ENCODE results near the gene PACSIN2. TPM values are rescaled to one million over a fixed set of nuclear protein-coding genes. Genes with fewer than 3 reads are reported as not detected.

PACSIN2 gene
- total RNA-seq, 3 donors from 2014 or later (not counting 1 experiment from before 2014, with no cell fraction given), result 37.1 to 48.5 (median 47.6) TPM

DNA sequence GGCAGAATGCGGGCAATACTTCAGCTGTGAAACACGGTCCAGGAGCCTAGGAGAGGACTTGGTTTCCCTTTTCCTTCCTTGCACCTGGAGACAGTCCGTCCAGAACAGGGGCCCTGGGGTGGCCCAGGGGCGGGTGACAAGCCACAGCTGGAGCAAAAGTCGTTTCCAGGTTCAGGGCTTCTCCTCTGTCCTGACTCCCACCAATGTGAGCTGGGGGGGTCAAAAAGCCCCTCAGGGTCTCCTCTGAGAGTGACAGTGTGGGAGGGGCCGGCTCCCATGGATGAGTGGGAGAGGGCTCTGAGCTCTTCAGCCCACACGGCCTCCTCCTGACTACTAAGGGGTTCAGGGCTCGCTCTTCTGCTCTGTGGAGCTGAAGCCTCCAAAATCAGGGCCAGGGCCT is 137.8 kb downstream of the PACSIN2 start:
- ATAC-seq (no peak), DNase-seq (no peak)
- Histone ChIP-seq H3K36me3 (ENCODE audit: control insufficient read depth, insufficient read depth, low read length) (peaks cover 64% of the 10 kb centered on the region), H3K9me3 (ENCODE audit: control insufficient read depth, insufficient read depth, low read length) (no peaks in the 10 kb centered on the region), H3K27me3 (ENCODE audit: control insufficient read depth, insufficient read depth, low read length) (no peaks in the 10 kb centered on the region), H3K4me1 (ENCODE audit: control insufficient read depth, insufficient read depth, low read length) (no peaks in the 10 kb centered on the region), H3K4me3 (ENCODE audit: low read length) (no peak overlapping the region), H3K27ac (ENCODE audit: low read length) (no peak overlapping the region)
- Mint-ChIP-seq H3K27ac (no peak overlapping the region), H3K4me1 (peaks cover 0 to 4% of the 10 kb centered on the region in 2 donors), H3K27me3 (ENCODE audit: low read depth in 2 of 2) (no peaks in the 10 kb centered on the region), H3K9me3 (no peaks in the 10 kb centered on the region), H3K4me3 (no peak overlapping the region), H3K36me3 (no peaks in the 10 kb centered on the region)
- TF ChIP-seq, protein P1, sequence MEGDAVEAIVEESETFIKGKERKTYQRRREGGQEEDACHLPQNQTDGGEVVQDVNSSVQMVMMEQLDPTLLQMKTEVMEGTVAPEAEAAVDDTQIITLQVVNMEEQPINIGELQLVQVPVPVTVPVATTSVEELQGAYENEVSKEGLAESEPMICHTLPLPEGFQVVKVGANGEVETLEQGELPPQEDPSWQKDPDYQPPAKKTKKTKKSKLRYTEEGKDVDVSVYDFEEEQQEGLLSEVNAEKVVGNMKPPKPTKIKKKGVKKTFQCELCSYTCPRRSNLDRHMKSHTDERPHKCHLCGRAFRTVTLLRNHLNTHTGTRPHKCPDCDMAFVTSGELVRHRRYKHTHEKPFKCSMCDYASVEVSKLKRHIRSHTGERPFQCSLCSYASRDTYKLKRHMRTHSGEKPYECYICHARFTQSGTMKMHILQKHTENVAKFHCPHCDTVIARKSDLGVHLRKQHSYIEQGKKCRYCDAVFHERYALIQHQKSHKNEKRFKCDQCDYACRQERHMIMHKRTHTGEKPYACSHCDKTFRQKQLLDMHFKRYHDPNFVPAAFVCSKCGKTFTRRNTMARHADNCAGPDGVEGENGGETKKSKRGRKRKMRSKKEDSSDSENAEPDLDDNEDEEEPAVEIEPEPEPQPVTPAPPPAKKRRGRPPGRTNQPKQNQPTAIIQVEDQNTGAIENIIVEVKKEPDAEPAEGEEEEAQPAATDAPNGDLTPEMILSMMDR (IDR thresholded peaks at IDR 0.05), result no peak
- intact Hi-C loops (cut with micrococcal nuclease), result no loop called here
- WGBS (ENCODE audit: insufficient coverage), result 88% methylated on average over 8 of the region's 8 CpGs

- ATAC-seq (no peak), DNase-seq (no peak)
- Histone ChIP-seq H3K4me3 (ENCODE audit: low read length) (no peak overlapping the region), H3K9me3 (ENCODE audit: control insufficient read depth, insufficient read depth, low read length) (no peaks in the 10 kb centered on the region), H3K27me3 (ENCODE audit: control insufficient read depth, insufficient read depth, low read length) (no peaks in the 10 kb centered on the region), H3K4me1 (ENCODE audit: control insufficient read depth, insufficient read depth, low read length) (no peaks in the 10 kb centered on the region), H3K36me3 (ENCODE audit: control insufficient read depth, insufficient read depth, low read length) (peaks cover 60% of the 10 kb centered on the region), H3K27ac (ENCODE audit: low read length) (no peak overlapping the region)
- Mint-ChIP-seq H3K27ac (no peak overlapping the region), H3K36me3 (no peaks in the 10 kb centered on the region), H3K4me3 (no peak overlapping the region), H3K27me3 (ENCODE audit: low read depth in 2 of 2) (no peaks in the 10 kb centered on the region), H3K9me3 (no peaks in the 10 kb centered on the region), H3K4me1 (peaks cover 0 to 4% of the 10 kb centered on the region in 2 donors)
- intact Hi-C loops (cut with micrococcal nuclease), result no loop called here
- TF ChIP-seq, protein P1 (IDR thresholded peaks at IDR 0.05), result no peak
- 95% methylated on average over 17 of the region's 17 CpGs for WGBS (ENCODE audit: insufficient coverage)
Measured at GRCh38 chr22:42876041-42876440, 138.9 kb downstream of the PACSIN2 start.

- TF ChIP-seq, protein P1 (IDR thresholded peaks at IDR 0.05), result no peak
- Mint-ChIP-seq H3K36me3 (no peaks in the 10 kb centered on the region), H3K27me3 (ENCODE audit: low read depth in 2 of 2) (no peaks in the 10 kb centered on the region), H3K4me1 (peaks cover 0 to 4% of the 10 kb centered on the region in 2 donors), H3K27ac (no peak overlapping the region), H3K4me3 (no peak overlapping the region), H3K9me3 (no peaks in the 10 kb centered on the region)
- ATAC-seq (no peak), DNase-seq (no peak)
- Histone ChIP-seq H3K36me3 (ENCODE audit: control insufficient read depth, insufficient read depth, low read length) (peaks cover 48% of the 10 kb centered on the region), H3K4me1 (ENCODE audit: control insufficient read depth, insufficient read depth, low read length) (no peaks in the 10 kb centered on the region), H3K9me3 (ENCODE audit: control insufficient read depth, insufficient read depth, low read length) (no peaks in the 10 kb centered on the region), H3K4me3 (ENCODE audit: low read length) (no peak overlapping the region), H3K27me3 (ENCODE audit: control insufficient read depth, insufficient read depth, low read length) (no peaks in the 10 kb centered on the region), H3K27ac (ENCODE audit: low read length) (no peak overlapping the region)
- 97% methylated on average over 7 of the region's 7 CpGs for WGBS (ENCODE audit: insufficient coverage)
- intact Hi-C loops (cut with micrococcal nuclease), result no loop called here
Measured at GRCh38 chr22:42874010-42874409, 140.9 kb downstream of the PACSIN2 start.

- no peak overlapping the region for H3K4me3 Mint-ChIP-seq
- no peaks in the 10 kb centered on the region for H3K27me3 ChIP-seq (ENCODE audit: control insufficient read depth, insufficient read depth, low read length)
- peaks cover 0 to 4% of the 10 kb centered on the region in 2 donors for H3K4me1 Mint-ChIP-seq
- no peak overlapping the region for H3K27ac ChIP-seq (ENCODE audit: low read length)
- ATAC-seq (no peak), DNase-seq (no peak)
- TF ChIP-seq, protein P1 (IDR thresholded peaks at IDR 0.05), result no peak
- intact Hi-C loops (cut with micrococcal nuclease), result no loop called here
- H3K36me3 Mint-ChIP-seq, result no peaks in the 10 kb centered on the region
- H3K27me3 Mint-ChIP-seq (ENCODE audit: low read depth in 2 of 2), result no peaks in the 10 kb centered on the region
- no peaks in the 10 kb centered on the region for H3K9me3 ChIP-seq (ENCODE audit: control insufficient read depth, insufficient read depth, low read length)
- H3K36me3 ChIP-seq (ENCODE audit: control insufficient read depth, insufficient read depth, low read length), result peaks cover 42% of the 10 kb centered on the region
- no peaks in the 10 kb centered on the region for H3K4me1 ChIP-seq (ENCODE audit: control insufficient read depth, insufficient read depth, low read length)
- H3K9me3 Mint-ChIP-seq, result no peaks in the 10 kb centered on the region
- H3K27ac Mint-ChIP-seq, result peak overlapping the region in 1 of 2 donors; percentile 15
- H3K4me3 ChIP-seq (ENCODE audit: low read length), result no peak overlapping the region
Measured at GRCh38 chr22:42873356-42873755, 141.6 kb downstream of the PACSIN2 start.

All from natural killer cell (primary cell).